GM23338 (cell line): Measurements from ENCODE around the gene WBP2. TPM values are rescaled to one million over a fixed set of nuclear protein-coding genes. Genes with fewer than 3 reads are reported as not detected.
A peak's percentile ranks its signal among the peaks of the same experiment; 100 is the strongest.

Experiments used
- ATAC-seq: fragments of 200-7000 bp; cut with Tn5 transposase; 3 replicates; pipeline ENCODE4 v1.9.1; 2020
- DNase-seq: peaks from one replicate; pipeline ENCODE4 v3.0.0-alpha.2; 2015; ENCODE audit warnings: low spot score
- H2AFZ ChIP-seq: fragments of 200-600 bp; sonication (generic); 2 replicates; pipeline ENCODE4 v1.8.0; 2016; ENCODE audit warnings: antibody characterized with exemption, mild to moderate bottlenecking, moderate library complexity
- H3F3A ChIP-seq: fragments of 200-600 bp; sonication (generic); replicated peaks from 2 replicates; pipeline ENCODE4 v1.8.0; 2017; ENCODE audit warnings: antibody characterized with exemption, mixed run types, low read depth
- H3K27ac ChIP-seq: fragments of 200-600 bp; sonication (generic); 2 replicates; pipeline ENCODE4 v1.6.1; 2016; ENCODE audit warnings: low read depth
- H3K27me3 ChIP-seq: fragments of 200-600 bp; sonication (generic); 2 replicates; pipeline ENCODE4 v1.8.0; 2016; ENCODE audit warnings: mild to moderate bottlenecking, mixed run types, moderate library complexity; ENCODE audit not compliant: insufficient read depth
- H3K36me3 ChIP-seq: fragments of 200-600 bp; sonication (generic); 2 replicates; pipeline ENCODE4 v1.8.0; 2016; ENCODE audit warnings: mild to moderate bottlenecking; ENCODE audit not compliant: insufficient read depth
- H3K4me1 ChIP-seq: fragments of 200-600 bp; sonication (generic); 2 replicates; pipeline ENCODE4 v1.8.0; 2016; ENCODE audit warnings: mild to moderate bottlenecking, moderate library complexity; ENCODE audit not compliant: insufficient read depth
- H3K4me2 ChIP-seq: fragments of 200-600 bp; sonication (generic); 2 replicates; pipeline ENCODE4 v1.7.1; 2017; ENCODE audit warnings: mixed run types
- H3K4me3 ChIP-seq: fragments of 200-600 bp; sonication (generic); 2 replicates; pipeline ENCODE4 v1.6.1; 2016; ENCODE audit warnings: mixed run types
- H3K79me2 ChIP-seq: fragments of 200-600 bp; sonication (generic); replicated peaks from 2 replicates; pipeline ENCODE4 v1.8.0; 2017; ENCODE audit warnings: mild to moderate bottlenecking; ENCODE audit not compliant: insufficient read depth
- H3K9me2 ChIP-seq: fragments of 200-600 bp; sonication (generic); 2 replicates; pipeline ENCODE4 v1.8.0; 2017; ENCODE audit not compliant: insufficient read depth
- H4K20me1 ChIP-seq: fragments of 200-600 bp; sonication (generic); replicated peaks from 2 replicates; pipeline ENCODE4 v1.8.0; 2017; ENCODE audit warnings: mild to moderate bottlenecking; ENCODE audit not compliant: insufficient read depth
- H3K27ac Mint-ChIP-seq: 2 replicates; pipeline ENCODE4 v1.8.0; 2020; ENCODE audit warnings: inconsistent platforms, mild to moderate bottlenecking, moderate library complexity, mixed read lengths
- H3K27me3 Mint-ChIP-seq: 3 replicates; pipeline ENCODE4 v1.8.0; 2022; ENCODE audit warnings: low read depth, mild to moderate bottlenecking, moderate library complexity, mixed read lengths, inconsistent platforms; ENCODE audit not compliant: insufficient read depth, poor library complexity
- H3K36me3 Mint-ChIP-seq: 3 replicates; pipeline ENCODE4 v1.8.0; 2021; ENCODE audit warnings: low read depth, mild to moderate bottlenecking, inconsistent platforms, moderate library complexity, mixed read lengths
- H3K4me1 Mint-ChIP-seq: 3 replicates; pipeline ENCODE4 v1.8.0; 2020; ENCODE audit warnings: mild to moderate bottlenecking, inconsistent platforms, mixed read lengths
- H3K4me3 Mint-ChIP-seq: 3 replicates; pipeline ENCODE4 v1.8.0; 2021; ENCODE audit warnings: moderate library complexity, mild to moderate bottlenecking, inconsistent platforms, mixed read lengths
- H3K9me3 Mint-ChIP-seq: 3 replicates; pipeline ENCODE4 v1.8.0; 2020; ENCODE audit warnings: moderate library complexity, mild to moderate bottlenecking, inconsistent platforms, mixed read lengths
- CREB1 ChIP-seq: fragments of 250-450 bp; sonication (Bioruptor Pico); IDR thresholded peaks from 2 replicates; pipeline ENCODE4 v1.5.0; 2020; ENCODE audit warnings: low read depth, mild to moderate bottlenecking, moderate library complexity
- JUNB ChIP-seq: IDR thresholded peaks from one replicate; pipeline ENCODE4 v1.6.1; 2016; ENCODE audit warnings: antibody characterized with exemption; ENCODE audit not compliant: unreplicated experiment
- NANOG ChIP-seq: IDR thresholded peaks from 2 replicates; pipeline ENCODE4 v1.6.1; 2016; ENCODE audit warnings: antibody characterized with exemption, borderline replicate concordance
- POLR2AphosphoS5 ChIP-seq: IDR thresholded peaks from 2 replicates; pipeline ENCODE4 v1.6.1; 2016; ENCODE audit warnings: antibody characterized with exemption, low read depth
- STAT1 ChIP-seq: IDR thresholded peaks from one replicate; pipeline ENCODE4 v1.6.1; 2016; ENCODE audit warnings: antibody characterized with exemption; ENCODE audit not compliant: unreplicated experiment
- ZNF114 ChIP-seq: fragments of 250-450 bp; sonication (Bioruptor Pico); IDR thresholded peaks from 2 replicates; pipeline ENCODE4 v1.5.0; 2020; ENCODE audit warnings: mild to moderate bottlenecking, moderate library complexity
- ZNF331 ChIP-seq: fragments of 250-450 bp; sonication (Bioruptor Pico); IDR thresholded peaks from 2 replicates; pipeline ENCODE4 v1.5.0; 2020; ENCODE audit warnings: low read depth, mild to moderate bottlenecking, moderate library complexity
- polyA plus RNA-seq: library from polyadenylated mRNA; unstranded; fragments of >200 nt; fragmentation: Nextera tagmentation; extraction: Ambion mirVana; gene quantifications from 2 replicates; pipeline ENCODE4 v1.2.1, GENCODE V29; 2016
- total RNA-seq: library from RNA; depleted of rRNA; stranded (reverse); fragments of >200 nt; shearing (Covaris generic); gene quantifications from 2 replicates; pipeline ENCODE4 v1.2.3, GENCODE V29; 2014
- TF ChIP-seq, protein P1 (sequence below), 2 experiments: fragments of 200-600 bp in 1 of 2; sonication (generic) in 1 of 2; conservative IDR thresholded peaks; 2 replicates each; pipeline versions ENCODE4 v1.5.1 to v1.6.1; 2016 to 2017; ENCODE audit warnings: antibody characterized with exemption in 2 of 2, low read depth in 2 of 2, mild to moderate bottlenecking in 2 of 2, moderate library complexity in 1 of 2
- TF ChIP-seq, protein P2 (sequence below): fragments of 250-450 bp; sonication (Bioruptor Pico); IDR thresholded peaks from 2 replicates; pipeline ENCODE4 v1.5.0; 2020; ENCODE audit warnings: mild to moderate bottlenecking, moderate library complexity
- TF ChIP-seq, protein P3 (sequence below): IDR thresholded peaks from one replicate; pipeline ENCODE4 v1.6.1; 2018; ENCODE audit warnings: antibody characterized with exemption; ENCODE audit not compliant: unreplicated experiment

WBP2 gene
- total and polyA plus RNA-seq, 2 experiments from 2014 or later = 36.2 to 63.5 TPM

DNA sequence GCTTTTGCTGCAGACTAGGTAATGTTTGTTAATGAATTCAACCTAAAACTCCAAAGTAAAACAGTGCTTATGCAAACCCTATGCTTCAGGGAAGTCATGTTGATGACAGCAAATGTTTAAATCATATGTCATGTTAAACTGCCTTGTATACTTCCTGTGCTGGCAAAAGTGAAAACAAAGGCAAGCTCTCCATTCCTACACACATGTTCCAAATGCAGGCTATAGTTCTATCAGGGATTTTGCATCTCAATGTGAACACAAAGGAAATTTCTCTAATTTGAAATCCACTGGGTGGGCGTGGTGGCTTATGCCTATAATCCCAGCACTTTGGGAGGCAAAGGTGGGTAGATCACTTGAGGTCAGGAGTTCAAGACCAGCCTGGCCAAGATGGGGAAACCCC is 51.3 kb downstream of the WBP2 start:
- Histone ChIP-seq H3K9me2 (no peaks in the 10 kb centered on the region), H3K4me3 (no peak overlapping the region), H3K27me3 (no peaks in the 10 kb centered on the region), H4K20me1 (peaks cover 9% of the 10 kb centered on the region; the same call in 1 of the 2 replicates), H2AFZ (no peak overlapping the region), H3K4me1 (no peaks in the 10 kb centered on the region), H3K27ac (0 out of 2 replicates have a peak overlapping the region, but pooled peaks have one; percentile 39), H3F3A (peaks cover 3% of the 10 kb centered on the region; the same call in 1 of the 2 replicates), H3K4me2 (no peak overlapping the region), H3K36me3 (no peaks in the 10 kb centered on the region; the same call in 1 of the 2 replicates), H3K79me2 (peaks cover 32% of the 10 kb centered on the region)
- H3K9me3 Mint-ChIP-seq = no peaks in the 10 kb centered on the region; the same call in 2 of the 3 replicates
- TF ChIP-seq NANOG (no peak), ZNF114 (no peak), JUNB (no peak), STAT1 (no peak), CREB1 (CRISPR knock-in tag) (no peak), ZNF331 (CRISPR knock-in tag) (no peak), POLR2AphosphoS5 (no peak)
- TF ChIP-seq, protein P1, sequence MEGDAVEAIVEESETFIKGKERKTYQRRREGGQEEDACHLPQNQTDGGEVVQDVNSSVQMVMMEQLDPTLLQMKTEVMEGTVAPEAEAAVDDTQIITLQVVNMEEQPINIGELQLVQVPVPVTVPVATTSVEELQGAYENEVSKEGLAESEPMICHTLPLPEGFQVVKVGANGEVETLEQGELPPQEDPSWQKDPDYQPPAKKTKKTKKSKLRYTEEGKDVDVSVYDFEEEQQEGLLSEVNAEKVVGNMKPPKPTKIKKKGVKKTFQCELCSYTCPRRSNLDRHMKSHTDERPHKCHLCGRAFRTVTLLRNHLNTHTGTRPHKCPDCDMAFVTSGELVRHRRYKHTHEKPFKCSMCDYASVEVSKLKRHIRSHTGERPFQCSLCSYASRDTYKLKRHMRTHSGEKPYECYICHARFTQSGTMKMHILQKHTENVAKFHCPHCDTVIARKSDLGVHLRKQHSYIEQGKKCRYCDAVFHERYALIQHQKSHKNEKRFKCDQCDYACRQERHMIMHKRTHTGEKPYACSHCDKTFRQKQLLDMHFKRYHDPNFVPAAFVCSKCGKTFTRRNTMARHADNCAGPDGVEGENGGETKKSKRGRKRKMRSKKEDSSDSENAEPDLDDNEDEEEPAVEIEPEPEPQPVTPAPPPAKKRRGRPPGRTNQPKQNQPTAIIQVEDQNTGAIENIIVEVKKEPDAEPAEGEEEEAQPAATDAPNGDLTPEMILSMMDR (conservative IDR thresholded peaks at IDR 0.05; ENCODE audit: low read depth in 2 of 2) = no peak
- TF ChIP-seq, protein P2, sequence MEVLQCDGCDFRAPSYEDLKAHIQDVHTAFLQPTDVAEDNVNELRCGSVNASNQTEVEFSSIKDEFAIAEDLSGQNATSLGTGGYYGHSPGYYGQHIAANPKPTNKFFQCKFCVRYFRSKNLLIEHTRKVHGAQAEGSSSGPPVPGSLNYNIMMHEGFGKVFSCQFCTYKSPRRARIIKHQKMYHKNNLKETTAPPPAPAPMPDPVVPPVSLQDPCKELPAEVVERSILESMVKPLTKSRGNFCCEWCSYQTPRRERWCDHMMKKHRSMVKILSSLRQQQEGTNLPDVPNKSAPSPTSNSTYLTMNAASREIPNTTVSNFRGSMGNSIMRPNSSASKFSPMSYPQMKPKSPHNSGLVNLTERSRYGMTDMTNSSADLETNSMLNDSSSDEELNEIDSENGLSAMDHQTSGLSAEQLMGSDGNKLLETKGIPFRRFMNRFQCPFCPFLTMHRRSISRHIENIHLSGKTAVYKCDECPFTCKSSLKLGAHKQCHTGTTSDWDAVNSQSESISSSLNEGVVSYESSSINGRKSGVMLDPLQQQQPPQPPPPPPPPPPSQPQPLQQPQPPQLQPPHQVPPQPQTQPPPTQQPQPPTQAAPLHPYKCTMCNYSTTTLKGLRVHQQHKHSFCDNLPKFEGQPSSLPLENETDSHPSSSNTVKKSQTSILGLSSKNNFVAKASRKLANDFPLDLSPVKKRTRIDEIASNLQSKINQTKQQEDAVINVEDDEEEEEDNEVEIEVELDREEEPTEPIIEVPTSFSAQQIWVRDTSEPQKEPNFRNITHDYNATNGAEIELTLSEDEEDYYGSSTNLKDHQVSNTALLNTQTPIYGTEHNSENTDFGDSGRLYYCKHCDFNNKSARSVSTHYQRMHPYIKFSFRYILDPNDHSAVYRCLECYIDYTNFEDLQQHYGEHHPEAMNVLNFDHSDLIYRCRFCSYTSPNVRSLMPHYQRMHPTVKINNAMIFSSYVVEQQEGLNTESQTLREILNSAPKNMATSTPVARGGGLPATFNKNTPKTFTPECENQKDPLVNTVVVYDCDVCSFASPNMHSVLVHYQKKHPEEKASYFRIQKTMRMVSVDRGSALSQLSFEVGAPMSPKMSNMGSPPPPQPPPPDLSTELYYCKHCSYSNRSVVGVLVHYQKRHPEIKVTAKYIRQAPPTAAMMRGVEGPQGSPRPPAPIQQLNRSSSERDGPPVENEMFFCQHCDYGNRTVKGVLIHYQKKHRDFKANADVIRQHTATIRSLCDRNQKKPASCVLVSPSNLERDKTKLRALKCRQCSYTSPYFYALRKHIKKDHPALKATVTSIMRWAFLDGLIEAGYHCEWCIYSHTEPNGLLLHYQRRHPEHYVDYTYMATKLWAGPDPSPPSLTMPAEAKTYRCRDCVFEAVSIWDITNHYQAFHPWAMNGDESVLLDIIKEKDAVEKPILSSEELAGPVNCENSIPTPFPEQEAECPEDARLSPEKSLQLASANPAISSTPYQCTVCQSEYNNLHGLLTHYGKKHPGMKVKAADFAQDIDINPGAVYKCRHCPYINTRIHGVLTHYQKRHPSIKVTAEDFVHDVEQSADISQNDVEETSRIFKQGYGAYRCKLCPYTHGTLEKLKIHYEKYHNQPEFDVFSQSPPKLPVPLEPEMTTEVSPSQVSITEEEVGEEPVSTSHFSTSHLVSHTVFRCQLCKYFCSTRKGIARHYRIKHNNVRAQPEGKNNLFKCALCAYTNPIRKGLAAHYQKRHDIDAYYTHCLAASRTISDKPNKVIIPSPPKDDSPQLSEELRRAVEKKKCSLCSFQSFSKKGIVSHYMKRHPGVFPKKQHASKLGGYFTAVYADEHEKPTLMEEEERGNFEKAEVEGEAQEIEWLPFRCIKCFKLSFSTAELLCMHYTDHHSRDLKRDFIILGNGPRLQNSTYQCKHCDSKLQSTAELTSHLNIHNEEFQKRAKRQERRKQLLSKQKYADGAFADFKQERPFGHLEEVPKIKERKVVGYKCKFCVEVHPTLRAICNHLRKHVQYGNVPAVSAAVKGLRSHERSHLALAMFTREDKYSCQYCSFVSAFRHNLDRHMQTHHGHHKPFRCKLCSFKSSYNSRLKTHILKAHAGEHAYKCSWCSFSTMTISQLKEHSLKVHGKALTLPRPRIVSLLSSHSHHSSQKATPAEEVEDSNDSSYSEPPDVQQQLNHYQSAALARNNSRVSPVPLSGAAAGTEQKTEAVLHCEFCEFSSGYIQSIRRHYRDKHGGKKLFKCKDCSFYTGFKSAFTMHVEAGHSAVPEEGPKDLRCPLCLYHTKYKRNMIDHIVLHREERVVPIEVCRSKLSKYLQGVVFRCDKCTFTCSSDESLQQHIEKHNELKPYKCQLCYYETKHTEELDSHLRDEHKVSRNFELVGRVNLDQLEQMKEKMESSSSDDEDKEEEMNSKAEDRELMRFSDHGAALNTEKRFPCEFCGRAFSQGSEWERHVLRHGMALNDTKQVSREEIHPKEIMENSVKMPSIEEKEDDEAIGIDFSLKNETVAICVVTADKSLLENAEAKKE (CRISPR knock-in tag) = no peak
- TF ChIP-seq, protein P3, sequence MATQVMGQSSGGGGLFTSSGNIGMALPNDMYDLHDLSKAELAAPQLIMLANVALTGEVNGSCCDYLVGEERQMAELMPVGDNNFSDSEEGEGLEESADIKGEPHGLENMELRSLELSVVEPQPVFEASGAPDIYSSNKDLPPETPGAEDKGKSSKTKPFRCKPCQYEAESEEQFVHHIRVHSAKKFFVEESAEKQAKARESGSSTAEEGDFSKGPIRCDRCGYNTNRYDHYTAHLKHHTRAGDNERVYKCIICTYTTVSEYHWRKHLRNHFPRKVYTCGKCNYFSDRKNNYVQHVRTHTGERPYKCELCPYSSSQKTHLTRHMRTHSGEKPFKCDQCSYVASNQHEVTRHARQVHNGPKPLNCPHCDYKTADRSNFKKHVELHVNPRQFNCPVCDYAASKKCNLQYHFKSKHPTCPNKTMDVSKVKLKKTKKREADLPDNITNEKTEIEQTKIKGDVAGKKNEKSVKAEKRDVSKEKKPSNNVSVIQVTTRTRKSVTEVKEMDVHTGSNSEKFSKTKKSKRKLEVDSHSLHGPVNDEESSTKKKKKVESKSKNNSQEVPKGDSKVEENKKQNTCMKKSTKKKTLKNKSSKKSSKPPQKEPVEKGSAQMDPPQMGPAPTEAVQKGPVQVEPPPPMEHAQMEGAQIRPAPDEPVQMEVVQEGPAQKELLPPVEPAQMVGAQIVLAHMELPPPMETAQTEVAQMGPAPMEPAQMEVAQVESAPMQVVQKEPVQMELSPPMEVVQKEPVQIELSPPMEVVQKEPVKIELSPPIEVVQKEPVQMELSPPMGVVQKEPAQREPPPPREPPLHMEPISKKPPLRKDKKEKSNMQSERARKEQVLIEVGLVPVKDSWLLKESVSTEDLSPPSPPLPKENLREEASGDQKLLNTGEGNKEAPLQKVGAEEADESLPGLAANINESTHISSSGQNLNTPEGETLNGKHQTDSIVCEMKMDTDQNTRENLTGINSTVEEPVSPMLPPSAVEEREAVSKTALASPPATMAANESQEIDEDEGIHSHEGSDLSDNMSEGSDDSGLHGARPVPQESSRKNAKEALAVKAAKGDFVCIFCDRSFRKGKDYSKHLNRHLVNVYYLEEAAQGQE = no peak
- H3K27ac Mint-ChIP-seq = no peak overlapping the region
- H3K4me3 Mint-ChIP-seq = no peak overlapping the region
- no peak for DNase-seq
- H3K36me3 Mint-ChIP-seq = peaks cover 11% of the 10 kb centered on the region
- peaks cover 15% of the 10 kb centered on the region for H3K27me3 Mint-ChIP-seq
- ATAC-seq = no peak
- H3K4me1 Mint-ChIP-seq = no peaks in the 10 kb centered on the region
